Keratinocyte (primary cell): Measurements from ENCODE around the gene NHSL1.

Experiments
- CTCF ChIP-seq, 3 experiments: IDR thresholded peaks in 1 of 3; conservative IDR thresholded peaks in 1 of 3; optimal IDR thresholded peaks in 1 of 3; 2 replicates in 2 of 3; 3 replicates in 1 of 3; pipeline versions ENCODE3 to v1.5.1; 2011; ENCODE audit warnings: low read length in 3 of 3, mild to moderate bottlenecking in 3 of 3, moderate library complexity in 2 of 3, control low read depth in 1 of 3, inconsistent platforms in 1 of 3; ENCODE audit not compliant: insufficient read depth in 2 of 3; ENCODE audit errors: extremely low read depth in 1 of 3
- EZH2 ChIP-seq: IDR thresholded peaks from one replicate; pipeline ENCODE4 v1.6.1; 2012; ENCODE audit warnings: inconsistent platforms, mild to moderate bottlenecking, low read length, moderate library complexity

GRCh38 chr6:138434925-138435324 lies 64.4 kb downstream of the NHSL1 start:
- TF ChIP-seq CTCF (optimal IDR thresholded peaks at IDR 0.05 in 1 of 3, IDR thresholded peaks at IDR 0.05 in 1 of 3, conservative IDR thresholded peaks at IDR 0.05 in 1 of 3; ENCODE audit: extremely low read depth in 1 of 3, insufficient read depth in 2 of 3, low read length in 3 of 3) (no peak), EZH2 (no peak)
